ENCODE measurements around the gene PICK1.

The PICK1 gene

GRCh38 chr22:38124236-38124974 lies 67.2 kb downstream of the PICK1 start:
- H3K4me3 ChIP-seq (ENCODE audit: low read depth, low read length), result no peak overlapping the region

DNA sequence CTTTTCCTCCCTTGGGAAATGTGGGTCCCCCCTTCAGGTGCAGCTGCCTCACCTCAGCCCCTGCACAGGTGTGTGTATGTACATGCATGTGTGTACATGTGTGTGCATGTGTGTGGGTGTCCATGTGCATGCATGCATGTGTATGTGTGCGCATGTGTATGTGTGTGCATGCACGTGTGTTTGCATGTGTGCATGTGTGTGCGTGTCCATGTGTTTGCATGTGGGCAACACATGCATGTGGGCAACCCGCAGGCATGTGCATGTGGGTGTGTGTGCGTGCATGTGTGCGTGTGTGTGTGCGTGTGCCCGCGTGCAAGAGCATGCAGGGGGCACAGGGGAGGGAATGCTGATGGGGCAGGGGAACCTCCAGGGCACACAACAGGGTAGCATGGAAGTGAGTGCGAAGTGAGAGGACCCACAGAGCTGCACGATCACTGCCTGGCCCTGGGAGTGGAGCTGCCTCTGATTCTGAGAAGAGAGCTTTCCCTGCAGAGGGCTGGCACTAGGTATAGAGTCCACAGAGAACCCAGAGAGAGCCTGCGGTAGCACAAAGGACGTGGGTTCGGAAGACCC lies 67.9 kb downstream of the PICK1 start:
- TF ChIP-seq CTCF (IDR thresholded peaks at IDR 0.05; ENCODE audit: low read depth, low read length), result no peak

More at GRCh38 chr22:38124236-38124974, 67.2 kb downstream of the PICK1 start:
- no peak for TF ChIP-seq CTCF (IDR thresholded peaks at IDR 0.05; ENCODE audit: low read depth, low read length)

More for the DNA sequence above, 67.9 kb downstream of the PICK1 start:
- H3K4me3 ChIP-seq (ENCODE audit: low read depth, low read length), result no peak overlapping the region
